Endodermal cell (in vitro differentiated cells): Measurements from ENCODE around the gene UCHL3. TPM values are rescaled to one million over a fixed set of nuclear protein-coding genes. Genes with fewer than 3 reads are reported as not detected.

Experiments used
- DNase-seq: peaks from one replicate; pipeline ENCODE4 v3.0.0-alpha.2; 2017
- H3K27ac ChIP-seq: 2 replicates; pipeline ENCODE4 v1.5.1; 2013; ENCODE audit warnings: mild to moderate bottlenecking, low read depth, low read length, moderate library complexity
- H3K27me3 ChIP-seq: 2 replicates; pipeline ENCODE4 v1.6.1; 2013; ENCODE audit warnings: mild to moderate bottlenecking, low read length, moderate library complexity; ENCODE audit not compliant: insufficient read depth, control insufficient read depth, poor library complexity, severe bottlenecking
- H3K36me3 ChIP-seq: 2 replicates; pipeline ENCODE4 v1.7.0; 2013; ENCODE audit warnings: mild to moderate bottlenecking, low read length, moderate library complexity; ENCODE audit not compliant: control insufficient read depth, insufficient read depth
- H3K4me1 ChIP-seq: one replicate; pipeline ENCODE4 v1.7.0; 2013; ENCODE audit warnings: low read length; ENCODE audit not compliant: control insufficient read depth, insufficient read depth
- H3K4me3 ChIP-seq: 2 replicates; pipeline ENCODE4 v1.5.1; 2013; ENCODE audit warnings: mild to moderate bottlenecking, low read length, moderate library complexity
- H3K9ac ChIP-seq: 2 replicates; pipeline ENCODE4 v1.6.1; 2013; ENCODE audit warnings: mild to moderate bottlenecking, low read length, moderate library complexity; ENCODE audit not compliant: poor library complexity, severe bottlenecking; ENCODE audit errors: extremely low read depth
- H3K9me3 ChIP-seq: 2 replicates; pipeline ENCODE4 v1.6.1; 2013; ENCODE audit warnings: mild to moderate bottlenecking, low read length, moderate library complexity; ENCODE audit not compliant: control insufficient read depth
- H3K27ac Mint-ChIP-seq: 2 replicates; pipeline ENCODE4 v1.8.0; 2020; ENCODE audit warnings: mixed read lengths
- H3K27me3 Mint-ChIP-seq: 2 replicates; pipeline ENCODE4 v1.8.0; 2021; ENCODE audit warnings: mild to moderate bottlenecking, mixed read lengths; ENCODE audit not compliant: insufficient read depth
- H3K36me3 Mint-ChIP-seq: 2 replicates; pipeline ENCODE4 v1.8.0; 2020; ENCODE audit warnings: low read depth, mixed read lengths
- H3K4me1 Mint-ChIP-seq: 2 replicates; pipeline ENCODE4 v1.8.0; 2020; ENCODE audit warnings: mixed read lengths
- H3K4me3 Mint-ChIP-seq: 2 replicates; pipeline ENCODE4 v1.8.0; 2020; ENCODE audit warnings: mild to moderate bottlenecking, moderate library complexity, mixed read lengths
- H3K9me3 Mint-ChIP-seq: 2 replicates; pipeline ENCODE4 v1.8.0; 2020; ENCODE audit warnings: mild to moderate bottlenecking, mixed read lengths
- CTCF ChIP-seq: fragments of 200-600 bp; sonication (generic); conservative IDR thresholded peaks from 2 replicates; pipeline ENCODE4 v1.5.0; 2021; ENCODE audit warnings: antibody characterized with exemption, mild to moderate bottlenecking
- WGBS, 2 experiments: methylation state at CpG; one replicate each; pipeline versions ENCODE4 v1.1.5 to v1.1.7; 2013; ENCODE audit warnings: missing lambda C conversion rate in 2 of 2, mixed read lengths in 1 of 2; ENCODE audit not compliant: insufficient coverage in 1 of 2, insufficient read length in 1 of 2; 5-methylcytosine and 5-hydroxymethylcytosine counted together
- total RNA-seq, 2 donors: library from RNA; stranded (reverse); fragmentation: NEBNext Ultra II Directional in 1 of 2; extraction: Animal tissue kit (Norgen Biotek cat#: 25700) in 1 of 2; gene quantifications; 2 replicates in 1 of 2; 3 replicates in 1 of 2; pipeline ENCODE4 v1.2.1, GENCODE V29; 2021

The UCHL3 gene
- total RNA-seq, 2 donors from 2014 or later, result 27.6 to 30.6 TPM

GRCh38 chr13:75533861-75534260, 15.7 kb upstream of the UCHL3 start:
- Histone ChIP-seq H3K4me3 (no peak overlapping the region), H3K27me3 (no peaks in the 10 kb centered on the region), H3K9ac (no peak overlapping the region), H3K9me3 (no peaks in the 10 kb centered on the region), H3K36me3 (peaks cover 40% of the 10 kb centered on the region), H3K27ac (no peak overlapping the region), H3K4me1 (no peaks in the 10 kb centered on the region)
- no peak for DNase-seq
- H3K4me3 Mint-ChIP-seq, result no peak overlapping the region
- H3K27ac Mint-ChIP-seq, result no peak overlapping the region
- WGBS, 2 experiments, result 100% methylated on average over 1 of the region's 1 CpG; no CpG with 5 or more reads in 1 of the 2 experiments
- H3K27me3 Mint-ChIP-seq, result peaks cover under 1% of the 10 kb centered on the region
- H3K4me1 Mint-ChIP-seq, result peaks cover 19% of the 10 kb centered on the region
- H3K36me3 Mint-ChIP-seq, result peaks cover 47% of the 10 kb centered on the region
- TF ChIP-seq CTCF, result no peak
- peaks cover 4% of the 10 kb centered on the region for H3K9me3 Mint-ChIP-seq

- peak; percentile 45 for TF ChIP-seq CTCF
- Histone ChIP-seq H3K27me3 (no peaks in the 10 kb centered on the region), H3K36me3 (peaks cover 32% of the 10 kb centered on the region), H3K9ac (peak within 1 kb of the TSS; percentile 77), H3K9me3 (no peaks in the 10 kb centered on the region), H3K4me3 (peak within 1 kb of the TSS; percentile 96), H3K4me1 (no peaks in the 10 kb centered on the region), H3K27ac (peak within 1 kb of the TSS; percentile 67)
- Mint-ChIP-seq H3K4me3 (peak within 1 kb of the TSS; percentile 98), H3K9me3 (peaks cover 8% of the 10 kb centered on the region), H3K36me3 (peaks cover 26% of the 10 kb centered on the region), H3K27ac (peak within 1 kb of the TSS; percentile 96), H3K4me1 (peaks cover 19% of the 10 kb centered on the region), H3K27me3 (peaks cover 2% of the 10 kb centered on the region)
- DNase-seq, result peak; percentile 96
- 1 to 2% methylated on average over 23 to 51 of the region's 51 CpGs for WGBS, 2 experiments
Observed at GRCh38 chr13:75537401-75538365, 11.9 kb upstream of the UCHL3 start, which contains the start of gene COMMD6. Gene COMMD6 (minus strand): TSS chr13:75537841. CDS start chr13:75537805, 36 bp downstream.

- Mint-ChIP-seq H3K27ac (no peak overlapping the region), H3K9me3 (peaks cover 8% of the 10 kb centered on the region)
- H3K36me3 ChIP-seq, result peaks cover 1% of the 10 kb centered on the region
Observed at GRCh38 chr13:75541287-75541686, 8.3 kb upstream of the UCHL3 start.

More at GRCh38 chr13:75541287-75541686, 8.3 kb upstream of the UCHL3 start:
- Histone ChIP-seq H3K4me1 (no peaks in the 10 kb centered on the region), H3K27me3 (no peaks in the 10 kb centered on the region), H3K9ac (no peak overlapping the region), H3K4me3 (no peak overlapping the region), H3K9me3 (no peaks in the 10 kb centered on the region), H3K27ac (no peak overlapping the region)
- peaks cover 9% of the 10 kb centered on the region for H3K4me1 Mint-ChIP-seq
- peaks cover 2% of the 10 kb centered on the region for H3K27me3 Mint-ChIP-seq
- H3K4me3 Mint-ChIP-seq, result no peak overlapping the region
- H3K36me3 Mint-ChIP-seq, result peaks cover under 1% of the 10 kb centered on the region
- no peak for TF ChIP-seq CTCF
- WGBS, 2 experiments, result 92 to 100% methylated on average over 2 to 4 of the region's 4 CpGs
- no peak for DNase-seq
